Neural progenitor cell (in vitro differentiated cells): ENCODE results near the gene TMEM218. TPM values are rescaled to one million over a fixed set of nuclear protein-coding genes. Genes with fewer than 3 reads are reported as not detected.

ENCODE experiments used
- DNase-seq: peaks from one replicate; pipeline ENCODE4 v3.0.0-alpha.2; 2016; ENCODE audit warnings: low spot score
- H2AFZ ChIP-seq: fragments of 200-600 bp; sonication (generic); replicated peaks from 2 replicates; pipeline ENCODE4 v1.6.1; 2016; ENCODE audit warnings: antibody characterized with exemption
- H3F3A ChIP-seq: fragments of 200-600 bp; sonication (generic); 2 replicates; pipeline ENCODE4 v1.6.1; 2016; ENCODE audit warnings: antibody characterized with exemption, low read depth
- H3K27ac ChIP-seq: fragments of 200-600 bp; sonication (generic); 2 replicates; pipeline ENCODE4 v1.5.1; 2016; ENCODE audit warnings: mild to moderate bottlenecking
- H3K27me3 ChIP-seq: fragments of 200-600 bp; sonication (generic); 2 replicates; pipeline ENCODE4 v1.6.1; 2016; ENCODE audit warnings: mild to moderate bottlenecking, moderate library complexity
- H3K36me3 ChIP-seq: fragments of 200-600 bp; sonication (generic); 2 replicates; pipeline ENCODE4 v1.5.1; 2016
- H3K4me1 ChIP-seq: fragments of 200-600 bp; sonication (generic); 2 replicates; pipeline ENCODE4 v1.6.1; 2016; ENCODE audit warnings: mixed run types
- H3K4me2 ChIP-seq: fragments of 200-600 bp; sonication (generic); 2 replicates; pipeline ENCODE4 v1.6.1; 2016
- H3K4me3 ChIP-seq: fragments of 200-600 bp; sonication (generic); 2 replicates; pipeline ENCODE4 v1.5.1; 2016
- H3K79me2 ChIP-seq: fragments of 200-600 bp; sonication (generic); 2 replicates; pipeline ENCODE4 v1.6.1; 2016; ENCODE audit warnings: low read depth
- H3K9ac ChIP-seq: fragments of 200-600 bp; sonication (generic); 2 replicates; pipeline ENCODE4 v1.6.1; 2016
- H3K9me3 ChIP-seq: fragments of 200-600 bp; sonication (generic); 2 replicates; pipeline ENCODE4 v1.5.1; 2016; ENCODE audit warnings: low read depth
- H4K20me1 ChIP-seq: fragments of 200-600 bp; sonication (generic); 2 replicates; pipeline ENCODE4 v1.6.1; 2016; ENCODE audit warnings: low read depth
- H3K27ac Mint-ChIP-seq: 3 replicates; pipeline ENCODE4 v1.8.0; 2021; ENCODE audit warnings: mixed read lengths
- H3K27me3 Mint-ChIP-seq: 2 replicates; pipeline ENCODE4 v1.8.0; 2022; ENCODE audit warnings: low read depth, mild to moderate bottlenecking, inconsistent platforms, moderate library complexity, mixed read lengths; ENCODE audit not compliant: insufficient read depth
- H3K36me3 Mint-ChIP-seq: 3 replicates; pipeline ENCODE4 v1.8.0; 2021; ENCODE audit warnings: mixed read lengths
- H3K4me1 Mint-ChIP-seq: 3 replicates; pipeline ENCODE4 v1.8.0; 2021; ENCODE audit warnings: mixed read lengths
- H3K4me3 Mint-ChIP-seq: 3 replicates; pipeline ENCODE4 v1.8.0; 2021; ENCODE audit warnings: mild to moderate bottlenecking, moderate library complexity, mixed read lengths
- H3K9me3 Mint-ChIP-seq: 3 replicates; pipeline ENCODE4 v1.8.0; 2020; ENCODE audit warnings: mixed read lengths
- CTCF ChIP-seq: fragments of 200-600 bp; sonication (generic); IDR thresholded peaks from 2 replicates; pipeline ENCODE4 v1.5.1; 2017; ENCODE audit warnings: antibody characterized with exemption, mild to moderate bottlenecking
- EZH2 ChIP-seq: fragments of 200-600 bp; sonication (generic); IDR thresholded peaks from 2 replicates; pipeline ENCODE4 v1.6.1; 2017; ENCODE audit warnings: antibody characterized with exemption, mild to moderate bottlenecking, moderate library complexity
- EZH2phosphoT487 ChIP-seq: fragments of 200-600 bp; sonication (generic); IDR thresholded peaks from 2 replicates; pipeline ENCODE4 v1.6.1; 2017; ENCODE audit warnings: antibody characterized with exemption
- total RNA-seq: library from RNA; depleted of rRNA; stranded (reverse); fragments of >200 nt; gene quantifications from 2 replicates; pipeline ENCODE4 v1.2.3, GENCODE V29; 2015; ENCODE audit warnings: low replicate concordance

The TMEM218 gene
- total RNA-seq, 1 donor from 2014 or later = 44.1 TPM

- TF ChIP-seq EZH2phosphoT487 (no peak), CTCF (no peak), EZH2 (no peak)
- H3K4me3 Mint-ChIP-seq = no peak overlapping the region
- Histone ChIP-seq H3K27me3 (no peaks in the 10 kb centered on the region), H4K20me1 (no peaks in the 10 kb centered on the region), H3K79me2 (no peaks in the 10 kb centered on the region), H3K9me3 (no peaks in the 10 kb centered on the region), H2AFZ (no peak overlapping the region), H3K4me3 (no peak overlapping the region), H3K4me2 (no peak overlapping the region), H3F3A (no peaks in the 10 kb centered on the region), H3K9ac (no peak overlapping the region), H3K27ac (no peak overlapping the region), H3K4me1 (peaks cover 4% of the 10 kb centered on the region), H3K36me3 (no peaks in the 10 kb centered on the region)
- no peaks in the 10 kb centered on the region for H3K9me3 Mint-ChIP-seq
- H3K27ac Mint-ChIP-seq = peak overlapping the region; percentile 51
- H3K4me1 Mint-ChIP-seq = peaks cover 7% of the 10 kb centered on the region
- DNase-seq = no peak
- peaks cover 10% of the 10 kb centered on the region for H3K27me3 Mint-ChIP-seq
- H3K36me3 Mint-ChIP-seq = no peaks in the 10 kb centered on the region
Observed at GRCh38 chr11:125080531-125080911, 30.9 kb downstream of the TMEM218 start.

GRCh38 chr11:125079878-125080530, 31.4 kb downstream of the TMEM218 start:
- Mint-ChIP-seq H3K27ac (peak overlapping the region; percentile 51), H3K9me3 (no peaks in the 10 kb centered on the region), H3K27me3 (peaks cover 10% of the 10 kb centered on the region), H3K36me3 (no peaks in the 10 kb centered on the region), H3K4me1 (peaks cover 7% of the 10 kb centered on the region), H3K4me3 (no peak overlapping the region)
- Histone ChIP-seq H3K4me3 (no peak overlapping the region), H3K9me3 (no peaks in the 10 kb centered on the region), H3K27me3 (no peaks in the 10 kb centered on the region), H3K27ac (no peak overlapping the region), H3K4me1 (peaks cover 4% of the 10 kb centered on the region), H2AFZ (no peak overlapping the region), H3K36me3 (no peaks in the 10 kb centered on the region), H3K4me2 (no peak overlapping the region), H3F3A (no peaks in the 10 kb centered on the region), H3K79me2 (no peaks in the 10 kb centered on the region), H3K9ac (no peak overlapping the region), H4K20me1 (no peaks in the 10 kb centered on the region)
- DNase-seq = no peak
- TF ChIP-seq EZH2phosphoT487 (no peak), CTCF (no peak), EZH2 (no peak)

GRCh38 chr11:125079151-125079877, 32.1 kb downstream of the TMEM218 start:
- Histone ChIP-seq H3F3A (no peaks in the 10 kb centered on the region), H3K4me1 (peaks cover 4% of the 10 kb centered on the region), H3K79me2 (no peaks in the 10 kb centered on the region), H4K20me1 (no peaks in the 10 kb centered on the region), H3K27ac (no peak overlapping the region), H3K9ac (no peak overlapping the region), H3K4me2 (no peak overlapping the region), H3K27me3 (no peaks in the 10 kb centered on the region), H3K4me3 (no peak overlapping the region), H3K36me3 (no peaks in the 10 kb centered on the region), H3K9me3 (no peaks in the 10 kb centered on the region), H2AFZ (no peak overlapping the region)
- H3K36me3 Mint-ChIP-seq = no peaks in the 10 kb centered on the region
- no peak overlapping the region for H3K27ac Mint-ChIP-seq
- no peak overlapping the region for H3K4me3 Mint-ChIP-seq
- no peaks in the 10 kb centered on the region for H3K9me3 Mint-ChIP-seq
- TF ChIP-seq EZH2phosphoT487 (no peak), CTCF (no peak), EZH2 (no peak)
- DNase-seq = no peak
- peaks cover 7% of the 10 kb centered on the region for H3K4me1 Mint-ChIP-seq
- H3K27me3 Mint-ChIP-seq = peaks cover 10% of the 10 kb centered on the region
